ENCODE measurements around the gene RAPGEF5.

- TF ChIP-seq CTCF (conservative IDR thresholded peaks at IDR 0.05 in 1 of 2, IDR thresholded peaks at IDR 0.05 in 1 of 2; ENCODE audit: extremely low read depth in 1 of 2, insufficient read depth in 1 of 2, low read depth in 1 of 2, low read length in 2 of 2) (no peak), EZH2 (IDR thresholded peaks at IDR 0.05; ENCODE audit: borderline replicate concordance, low read length) (no peak)
Observed at GRCh38 chr7:22219739-22220493, 137.0 kb downstream of the RAPGEF5 start.
